H9 (cell line): ENCODE measurements around the gene YKT6. TPM values are rescaled to one million over a fixed set of nuclear protein-coding genes. Genes with fewer than 3 reads are reported as not detected.

Source experiments
- DNase-seq: peaks from one replicate; pipeline ENCODE4 v3.0.0-alpha.2; 2017
- H2AFZ ChIP-seq: one replicate; pipeline ENCODE4 v1.6.1; 2013; ENCODE audit warnings: mild to moderate bottlenecking, low read length, control low read depth, moderate library complexity
- H2AK5ac ChIP-seq: 2 replicates; pipeline ENCODE4 v1.6.1; 2013; ENCODE audit warnings: low read length, control low read depth, mixed read lengths; ENCODE audit not compliant: insufficient read length
- H2BK120ac ChIP-seq: one replicate; pipeline ENCODE4 v1.6.1; 2013; ENCODE audit warnings: low read depth, mild to moderate bottlenecking, low read length, control low read depth, inconsistent platforms; ENCODE audit not compliant: poor library complexity, severe bottlenecking
- H2BK12ac ChIP-seq: 2 replicates; pipeline ENCODE4 v1.6.1; 2013; ENCODE audit warnings: low read length, control low read depth, mixed read lengths, low read depth; ENCODE audit not compliant: insufficient read length
- H2BK15ac ChIP-seq: 2 replicates; pipeline ENCODE4 v1.6.1; 2013; ENCODE audit warnings: low read depth, low read length, control low read depth
- H2BK20ac ChIP-seq: one replicate; pipeline ENCODE4 v1.6.1; 2013; ENCODE audit warnings: low read depth, mild to moderate bottlenecking, low read length, control low read depth, inconsistent platforms; ENCODE audit not compliant: poor library complexity, severe bottlenecking
- H2BK5ac ChIP-seq: 2 replicates; pipeline ENCODE4 v1.6.1; 2013; ENCODE audit warnings: low read length, control low read depth, mixed read lengths; ENCODE audit not compliant: insufficient read length
- H3K14ac ChIP-seq: 2 replicates; pipeline ENCODE4 v1.6.1; 2013; ENCODE audit warnings: low read length, control low read depth; ENCODE audit not compliant: insufficient read depth
- H3K18ac ChIP-seq: 2 replicates; pipeline ENCODE4 v1.6.1; 2013; ENCODE audit warnings: low read depth, mild to moderate bottlenecking, mixed read lengths, low read length, control low read depth; ENCODE audit not compliant: insufficient read length
- H3K23ac ChIP-seq: 2 replicates; pipeline ENCODE4 v1.6.1; 2013; ENCODE audit warnings: low read length, control low read depth, mixed read lengths, low read depth; ENCODE audit not compliant: insufficient read length
- H3K23me2 ChIP-seq: 2 replicates; pipeline ENCODE4 v1.6.1; 2013; ENCODE audit warnings: low read depth, mild to moderate bottlenecking, mixed read lengths, low read length, control low read depth; ENCODE audit not compliant: insufficient read length, poor library complexity, severe bottlenecking
- H3K27ac ChIP-seq: 2 replicates; pipeline ENCODE4 v1.5.1; 2013; ENCODE audit warnings: low read length, control low read depth, mixed read lengths, low read depth; ENCODE audit not compliant: insufficient read length
- H3K27me3 ChIP-seq: 2 replicates; pipeline ENCODE4 v1.6.1; 2013; ENCODE audit warnings: low read length, control low read depth, inconsistent platforms; ENCODE audit not compliant: insufficient read depth
- H3K4ac ChIP-seq: 2 replicates; pipeline ENCODE4 v1.6.1; 2013; ENCODE audit warnings: low read depth, mild to moderate bottlenecking, control low read depth, inconsistent platforms, low read length, moderate library complexity
- H3K4me1 ChIP-seq: 2 replicates; pipeline ENCODE4 v1.6.1; 2013; ENCODE audit warnings: low read length, control low read depth, inconsistent platforms; ENCODE audit not compliant: insufficient read depth
- H3K4me2 ChIP-seq: 2 replicates; pipeline ENCODE4 v1.6.1; 2013; ENCODE audit warnings: low read length, control low read depth, mixed read lengths; ENCODE audit not compliant: insufficient read length, insufficient read depth
- H3K56ac ChIP-seq: 2 replicates; pipeline ENCODE4 v1.6.1; 2013; ENCODE audit warnings: low read depth, mild to moderate bottlenecking, mixed read lengths, low read length, control low read depth; ENCODE audit not compliant: insufficient read length
- H3K79me1 ChIP-seq: 2 replicates; pipeline ENCODE4 v1.6.1; 2013; ENCODE audit warnings: low read depth, mild to moderate bottlenecking, moderate library complexity, low read length, control low read depth, inconsistent platforms; ENCODE audit not compliant: insufficient read depth, poor library complexity, severe bottlenecking
- H3K79me2 ChIP-seq: 2 replicates; pipeline ENCODE4 v1.6.1; 2013; ENCODE audit warnings: low read length, control low read depth, inconsistent platforms; ENCODE audit not compliant: insufficient read depth
- H3K9ac ChIP-seq: 2 replicates; pipeline ENCODE4 v1.6.1; 2013; ENCODE audit warnings: low read length, control low read depth, mixed read lengths; ENCODE audit not compliant: insufficient read length; ENCODE audit errors: extremely low read depth
- H3K9me3 ChIP-seq: one replicate; pipeline ENCODE4 v1.6.1; 2013; ENCODE audit warnings: low read depth, low read length, inconsistent platforms; ENCODE audit not compliant: control insufficient read depth
- H3T11ph ChIP-seq: one replicate; pipeline ENCODE4 v1.6.1; 2013; ENCODE audit warnings: mild to moderate bottlenecking, low read length, control low read depth, inconsistent platforms
- H4K20me1 ChIP-seq: one replicate; pipeline ENCODE4 v1.6.1; 2013; ENCODE audit not compliant: control insufficient read depth, insufficient read length, insufficient read depth
- H4K5ac ChIP-seq: 2 replicates; pipeline ENCODE4 v1.6.1; 2013; ENCODE audit warnings: low read depth, mild to moderate bottlenecking, mixed read lengths, low read length, control low read depth; ENCODE audit not compliant: insufficient read length
- H4K8ac ChIP-seq: replicated peaks from 2 replicates; pipeline ENCODE4 v1.6.1; 2013; ENCODE audit warnings: low read length, control low read depth, mixed read lengths, low read depth; ENCODE audit not compliant: insufficient read length
- H4K91ac ChIP-seq: 2 replicates; pipeline ENCODE4 v1.6.1; 2013; ENCODE audit warnings: low read depth, mild to moderate bottlenecking, moderate library complexity, mixed read lengths, low read length, control low read depth; ENCODE audit not compliant: insufficient read length
- H3K27ac Mint-ChIP-seq, 3 experiments: 2 replicates in 2 of 3; 3 replicates in 1 of 3; pipeline ENCODE4 v1.8.0; 2020 to 2021; ENCODE audit warnings: mixed read lengths in 3 of 3, mild to moderate bottlenecking in 1 of 3, moderate library complexity in 1 of 3
- H3K27me3 Mint-ChIP-seq: 2 replicates; pipeline ENCODE4 v1.8.0; 2021; ENCODE audit warnings: low read depth, mild to moderate bottlenecking, moderate library complexity, mixed read lengths
- H3K36me3 Mint-ChIP-seq, 3 experiments: 2 replicates in 2 of 3; 3 replicates in 1 of 3; pipeline ENCODE4 v1.8.0; 2020 to 2021; ENCODE audit warnings: low read depth in 3 of 3, mixed read lengths in 3 of 3; ENCODE audit not compliant: insufficient read depth in 1 of 3
- H3K4me1 Mint-ChIP-seq, 2 experiments: 2 replicates each; pipeline ENCODE4 v1.8.0; 2020; ENCODE audit warnings: mixed read lengths in 2 of 2
- H3K4me3 Mint-ChIP-seq, 2 experiments: 2 replicates in 1 of 2; 3 replicates in 1 of 2; pipeline ENCODE4 v1.8.0; 2020 to 2021; ENCODE audit warnings: mild to moderate bottlenecking in 2 of 2, mixed read lengths in 2 of 2, moderate library complexity in 1 of 2
- H3K9me3 Mint-ChIP-seq, 2 experiments: 2 replicates in 1 of 2; 3 replicates in 1 of 2; pipeline ENCODE4 v1.8.0; 2020; ENCODE audit warnings: mild to moderate bottlenecking in 2 of 2, mixed read lengths in 2 of 2, moderate library complexity in 1 of 2
- total RNA-seq: library from RNA; stranded (reverse); gene quantifications from 2 replicates; pipeline ENCODE4 v1.2.1, GENCODE V29; 2021
- TF ChIP-seq, protein P1 (sequence below): fragments of 200-600 bp; sonication (generic); conservative IDR thresholded peaks from 3 replicates; pipeline ENCODE4 v1.8.0; 2021; ENCODE audit warnings: antibody characterized with exemption, mild to moderate bottlenecking

The YKT6 gene
- total RNA-seq, 1 experiment from 2014 or later, result 104 TPM

DNA sequence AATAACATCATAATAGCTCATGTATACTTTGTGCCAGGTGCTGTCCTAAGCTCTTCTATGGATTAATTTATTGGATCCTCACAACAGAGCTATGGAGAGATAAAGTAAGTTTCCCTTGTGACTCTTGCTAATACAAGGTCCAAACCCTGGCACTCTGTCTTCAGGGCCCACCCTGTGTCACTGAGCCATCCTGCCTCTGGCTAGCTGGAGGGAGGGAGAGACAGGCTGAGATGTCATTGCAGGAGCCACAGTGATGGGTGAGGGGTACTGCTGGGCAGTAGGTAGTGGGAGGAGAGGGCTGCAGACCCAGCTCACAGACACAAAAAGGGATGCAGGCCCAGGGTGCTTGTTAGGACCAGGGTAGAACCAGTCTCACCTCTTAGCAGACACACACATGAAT, 28.4 kb upstream of the YKT6 start:
- peak; percentile 12 for DNase-seq
- no peak overlapping the region for H2BK5ac ChIP-seq
- no peaks in the 10 kb centered on the region for H3K27me3 ChIP-seq
- no peak overlapping the region for H2BK15ac ChIP-seq
- no peaks in the 10 kb centered on the region for H3K23me2 ChIP-seq
- H2BK120ac ChIP-seq, result no peak overlapping the region
- no peaks in the 10 kb centered on the region for H3K79me2 ChIP-seq
- no peak overlapping the region for H2BK20ac ChIP-seq
- no peak overlapping the region for H2AK5ac ChIP-seq
- H3K36me3 Mint-ChIP-seq, result no peaks in the 10 kb centered on the region
- H2BK12ac ChIP-seq, result no peak overlapping the region
- H3K27me3 Mint-ChIP-seq, result peaks cover 43% of the 10 kb centered on the region
- H2AFZ ChIP-seq, result no peak overlapping the region
- H3K56ac ChIP-seq, result no peak overlapping the region
- H3T11ph ChIP-seq, result no peak overlapping the region
- no peak overlapping the region for H3K14ac ChIP-seq
- no peak overlapping the region for H3K4ac ChIP-seq
- no peak overlapping the region for H4K91ac ChIP-seq
- H4K5ac ChIP-seq, result no peak overlapping the region
- H3K9me3 Mint-ChIP-seq, result peaks cover 2 to 3% of the 10 kb centered on the region in 2 experiments; a peak in 4 of 5 replicates
- no peak overlapping the region for H4K8ac ChIP-seq
- H3K4me3 Mint-ChIP-seq, result no peak overlapping the region
- no peak overlapping the region for H3K27ac ChIP-seq
- no peak overlapping the region for H3K4me2 ChIP-seq
- TF ChIP-seq, protein P1, sequence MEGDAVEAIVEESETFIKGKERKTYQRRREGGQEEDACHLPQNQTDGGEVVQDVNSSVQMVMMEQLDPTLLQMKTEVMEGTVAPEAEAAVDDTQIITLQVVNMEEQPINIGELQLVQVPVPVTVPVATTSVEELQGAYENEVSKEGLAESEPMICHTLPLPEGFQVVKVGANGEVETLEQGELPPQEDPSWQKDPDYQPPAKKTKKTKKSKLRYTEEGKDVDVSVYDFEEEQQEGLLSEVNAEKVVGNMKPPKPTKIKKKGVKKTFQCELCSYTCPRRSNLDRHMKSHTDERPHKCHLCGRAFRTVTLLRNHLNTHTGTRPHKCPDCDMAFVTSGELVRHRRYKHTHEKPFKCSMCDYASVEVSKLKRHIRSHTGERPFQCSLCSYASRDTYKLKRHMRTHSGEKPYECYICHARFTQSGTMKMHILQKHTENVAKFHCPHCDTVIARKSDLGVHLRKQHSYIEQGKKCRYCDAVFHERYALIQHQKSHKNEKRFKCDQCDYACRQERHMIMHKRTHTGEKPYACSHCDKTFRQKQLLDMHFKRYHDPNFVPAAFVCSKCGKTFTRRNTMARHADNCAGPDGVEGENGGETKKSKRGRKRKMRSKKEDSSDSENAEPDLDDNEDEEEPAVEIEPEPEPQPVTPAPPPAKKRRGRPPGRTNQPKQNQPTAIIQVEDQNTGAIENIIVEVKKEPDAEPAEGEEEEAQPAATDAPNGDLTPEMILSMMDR, result no peak
- H3K18ac ChIP-seq, result no peak overlapping the region
- no peaks in the 10 kb centered on the region for H3K9me3 ChIP-seq
- no peak overlapping the region for H3K27ac Mint-ChIP-seq
- no peaks in the 10 kb centered on the region for H4K20me1 ChIP-seq
- H3K4me1 Mint-ChIP-seq, result peaks cover 5 to 8% of the 10 kb centered on the region in 2 experiments; a peak in 3 of 4 replicates
- H3K79me1 ChIP-seq, result no peaks in the 10 kb centered on the region
- no peak overlapping the region for H3K23ac ChIP-seq
- no peak overlapping the region for H3K9ac ChIP-seq
- no peaks in the 10 kb centered on the region for H3K4me1 ChIP-seq
